Neural cell (in vitro differentiated cells): Measurements from ENCODE around the gene DLG2.
"Not testable (repeated sequence)": the region's sequence is repeated elsewhere in the genome, so short reads cannot be mapped to it uniquely, and the experiment has no call there.

Experiments
- TAF1 ChIP-seq: IDR thresholded peaks from 2 replicates; pipeline ENCODE4 v1.6.1; 2012; ENCODE audit warnings: low read depth
- TF ChIP-seq, protein P1 (sequence below): fragments of 450-650 bp; IDR thresholded peaks from 2 replicates; pipeline ENCODE4 v1.5.1; 2014; ENCODE audit warnings: antibody characterized with exemption, mild to moderate bottlenecking, moderate library complexity; ENCODE audit not compliant: poor library complexity, severe bottlenecking
- TF ChIP-seq, protein P2 (sequence below): IDR thresholded peaks from 2 replicates; pipeline ENCODE4 v1.6.1; 2012; ENCODE audit warnings: borderline replicate concordance

DNA sequence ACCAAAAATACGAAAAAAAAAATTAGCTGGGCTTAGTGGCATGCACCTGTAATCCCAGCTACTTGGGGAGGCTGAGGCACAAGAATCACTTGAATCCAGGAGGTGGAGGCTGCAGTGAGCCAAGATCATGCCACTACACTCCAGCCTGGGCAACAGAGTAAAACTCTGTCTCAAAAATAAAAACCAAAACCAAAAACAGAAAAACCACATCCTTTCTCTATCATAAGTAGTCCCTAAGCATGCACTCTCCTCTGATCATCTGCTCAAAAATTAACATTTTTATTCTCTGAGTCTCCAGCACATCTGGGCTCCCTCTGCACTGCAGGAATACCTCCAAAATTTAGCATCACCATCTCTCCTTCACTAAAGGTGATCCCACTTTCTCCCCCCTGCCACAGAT, 516.9 kb downstream of the DLG2 start:
- TF ChIP-seq, protein P1, sequence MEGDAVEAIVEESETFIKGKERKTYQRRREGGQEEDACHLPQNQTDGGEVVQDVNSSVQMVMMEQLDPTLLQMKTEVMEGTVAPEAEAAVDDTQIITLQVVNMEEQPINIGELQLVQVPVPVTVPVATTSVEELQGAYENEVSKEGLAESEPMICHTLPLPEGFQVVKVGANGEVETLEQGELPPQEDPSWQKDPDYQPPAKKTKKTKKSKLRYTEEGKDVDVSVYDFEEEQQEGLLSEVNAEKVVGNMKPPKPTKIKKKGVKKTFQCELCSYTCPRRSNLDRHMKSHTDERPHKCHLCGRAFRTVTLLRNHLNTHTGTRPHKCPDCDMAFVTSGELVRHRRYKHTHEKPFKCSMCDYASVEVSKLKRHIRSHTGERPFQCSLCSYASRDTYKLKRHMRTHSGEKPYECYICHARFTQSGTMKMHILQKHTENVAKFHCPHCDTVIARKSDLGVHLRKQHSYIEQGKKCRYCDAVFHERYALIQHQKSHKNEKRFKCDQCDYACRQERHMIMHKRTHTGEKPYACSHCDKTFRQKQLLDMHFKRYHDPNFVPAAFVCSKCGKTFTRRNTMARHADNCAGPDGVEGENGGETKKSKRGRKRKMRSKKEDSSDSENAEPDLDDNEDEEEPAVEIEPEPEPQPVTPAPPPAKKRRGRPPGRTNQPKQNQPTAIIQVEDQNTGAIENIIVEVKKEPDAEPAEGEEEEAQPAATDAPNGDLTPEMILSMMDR, result not testable (repeated sequence)
- TF ChIP-seq, protein P2, sequence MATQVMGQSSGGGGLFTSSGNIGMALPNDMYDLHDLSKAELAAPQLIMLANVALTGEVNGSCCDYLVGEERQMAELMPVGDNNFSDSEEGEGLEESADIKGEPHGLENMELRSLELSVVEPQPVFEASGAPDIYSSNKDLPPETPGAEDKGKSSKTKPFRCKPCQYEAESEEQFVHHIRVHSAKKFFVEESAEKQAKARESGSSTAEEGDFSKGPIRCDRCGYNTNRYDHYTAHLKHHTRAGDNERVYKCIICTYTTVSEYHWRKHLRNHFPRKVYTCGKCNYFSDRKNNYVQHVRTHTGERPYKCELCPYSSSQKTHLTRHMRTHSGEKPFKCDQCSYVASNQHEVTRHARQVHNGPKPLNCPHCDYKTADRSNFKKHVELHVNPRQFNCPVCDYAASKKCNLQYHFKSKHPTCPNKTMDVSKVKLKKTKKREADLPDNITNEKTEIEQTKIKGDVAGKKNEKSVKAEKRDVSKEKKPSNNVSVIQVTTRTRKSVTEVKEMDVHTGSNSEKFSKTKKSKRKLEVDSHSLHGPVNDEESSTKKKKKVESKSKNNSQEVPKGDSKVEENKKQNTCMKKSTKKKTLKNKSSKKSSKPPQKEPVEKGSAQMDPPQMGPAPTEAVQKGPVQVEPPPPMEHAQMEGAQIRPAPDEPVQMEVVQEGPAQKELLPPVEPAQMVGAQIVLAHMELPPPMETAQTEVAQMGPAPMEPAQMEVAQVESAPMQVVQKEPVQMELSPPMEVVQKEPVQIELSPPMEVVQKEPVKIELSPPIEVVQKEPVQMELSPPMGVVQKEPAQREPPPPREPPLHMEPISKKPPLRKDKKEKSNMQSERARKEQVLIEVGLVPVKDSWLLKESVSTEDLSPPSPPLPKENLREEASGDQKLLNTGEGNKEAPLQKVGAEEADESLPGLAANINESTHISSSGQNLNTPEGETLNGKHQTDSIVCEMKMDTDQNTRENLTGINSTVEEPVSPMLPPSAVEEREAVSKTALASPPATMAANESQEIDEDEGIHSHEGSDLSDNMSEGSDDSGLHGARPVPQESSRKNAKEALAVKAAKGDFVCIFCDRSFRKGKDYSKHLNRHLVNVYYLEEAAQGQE, result not testable (repeated sequence)
- TF ChIP-seq TAF1, result not testable (repeated sequence)
